Astrocyte (in vitro differentiated cells and primary cell): Measurements from ENCODE around the gene DGKE. TPM values are rescaled to one million over a fixed set of nuclear protein-coding genes. Genes with fewer than 3 reads are reported as not detected.

ENCODE experiments used
- DNase-seq: peaks from one replicate; pipeline ENCODE4 v3.0.0-alpha.2; 2010; ENCODE audit warnings: low read depth
- FAIRE-seq: peaks from 2 replicates; lab custom pipeline; 2011; peaks lifted over from hg19 to GRCh38; lab: Jason Lieb, UNC
- H2AFZ ChIP-seq: 2 replicates; pipeline ENCODE4 v1.6.0; 2012; ENCODE audit warnings: low read depth, low read length, inconsistent platforms
- H3K27ac ChIP-seq: 2 replicates; pipeline ENCODE4 v1.5.1; 2011; ENCODE audit warnings: low read depth, low read length, inconsistent platforms
- H3K27me3 ChIP-seq: 2 replicates; pipeline ENCODE4 v1.6.0; 2011; ENCODE audit warnings: low read length, inconsistent platforms; ENCODE audit not compliant: insufficient read depth
- H3K36me3 ChIP-seq: 2 replicates; pipeline ENCODE4 v1.5.1; 2011; ENCODE audit warnings: low read length, inconsistent platforms; ENCODE audit not compliant: insufficient read depth
- H3K4me1 ChIP-seq: 2 replicates; pipeline ENCODE4 v1.5.1; 2011; ENCODE audit warnings: low read length, inconsistent platforms; ENCODE audit not compliant: insufficient read depth
- H3K4me2 ChIP-seq: 2 replicates; pipeline ENCODE4 v1.6.0; 2012; ENCODE audit warnings: low read length, inconsistent platforms
- H3K4me3 ChIP-seq: 2 replicates; pipeline ENCODE4 v1.5.1; 2011; ENCODE audit warnings: low read depth, mild to moderate bottlenecking, low read length, inconsistent platforms; ENCODE audit not compliant: insufficient read depth
- H3K79me2 ChIP-seq: 2 replicates; pipeline ENCODE4 v1.6.0; 2012; ENCODE audit warnings: mild to moderate bottlenecking, low read length, inconsistent platforms; ENCODE audit not compliant: insufficient read depth
- H3K9ac ChIP-seq: 2 replicates; pipeline ENCODE4 v1.6.0; 2012; ENCODE audit warnings: mild to moderate bottlenecking, low read length, inconsistent platforms
- H3K9me3 ChIP-seq: 2 replicates; pipeline ENCODE4 v1.5.1; 2012; ENCODE audit warnings: low read depth, mild to moderate bottlenecking, low read length, inconsistent platforms; ENCODE audit not compliant: insufficient read depth
- H4K20me1 ChIP-seq: 2 replicates; pipeline ENCODE4 v1.6.0; 2012; ENCODE audit warnings: low read length, inconsistent platforms; ENCODE audit not compliant: insufficient read depth
- H3K27ac Mint-ChIP-seq: one replicate; pipeline ENCODE4 v1.8.0; 2021; ENCODE audit warnings: mild to moderate bottlenecking, mixed read lengths; ENCODE audit not compliant: unreplicated experiment
- H3K27me3 Mint-ChIP-seq: one replicate; pipeline ENCODE4 v1.8.0; 2021; ENCODE audit warnings: low read depth, mixed read lengths; ENCODE audit not compliant: unreplicated experiment
- H3K36me3 Mint-ChIP-seq: one replicate; pipeline ENCODE4 v1.8.0; 2021; ENCODE audit warnings: low read depth, mixed read lengths; ENCODE audit not compliant: unreplicated experiment
- H3K4me1 Mint-ChIP-seq: one replicate; pipeline ENCODE4 v1.8.0; 2021; ENCODE audit warnings: low read depth, mixed read lengths; ENCODE audit not compliant: unreplicated experiment
- H3K4me3 Mint-ChIP-seq: one replicate; pipeline ENCODE4 v1.8.0; 2021; ENCODE audit warnings: mild to moderate bottlenecking, moderate library complexity, mixed read lengths; ENCODE audit not compliant: unreplicated experiment
- H3K9me3 Mint-ChIP-seq: one replicate; pipeline ENCODE4 v1.8.0; 2021; ENCODE audit warnings: mild to moderate bottlenecking, mixed read lengths; ENCODE audit not compliant: unreplicated experiment
- EZH2 ChIP-seq: IDR thresholded peaks from 2 replicates; pipeline ENCODE4 v1.6.1; 2012; ENCODE audit warnings: mild to moderate bottlenecking, low read length, inconsistent platforms; ENCODE audit not compliant: insufficient read depth
- total RNA-seq: library from RNA; stranded (reverse); gene quantifications from 2 replicates; pipeline ENCODE4 v1.2.1, GENCODE V29; 2021
- TF ChIP-seq, protein P1 (sequence below): IDR thresholded peaks from 2 replicates; pipeline ENCODE4 v1.5.1; 2011; ENCODE audit warnings: low read depth, mild to moderate bottlenecking, inconsistent platforms, low read length, moderate library complexity; ENCODE audit not compliant: insufficient read depth

DGKE gene
- total RNA-seq, 1 donor from 2014 or later: 5.5 TPM

DNA sequence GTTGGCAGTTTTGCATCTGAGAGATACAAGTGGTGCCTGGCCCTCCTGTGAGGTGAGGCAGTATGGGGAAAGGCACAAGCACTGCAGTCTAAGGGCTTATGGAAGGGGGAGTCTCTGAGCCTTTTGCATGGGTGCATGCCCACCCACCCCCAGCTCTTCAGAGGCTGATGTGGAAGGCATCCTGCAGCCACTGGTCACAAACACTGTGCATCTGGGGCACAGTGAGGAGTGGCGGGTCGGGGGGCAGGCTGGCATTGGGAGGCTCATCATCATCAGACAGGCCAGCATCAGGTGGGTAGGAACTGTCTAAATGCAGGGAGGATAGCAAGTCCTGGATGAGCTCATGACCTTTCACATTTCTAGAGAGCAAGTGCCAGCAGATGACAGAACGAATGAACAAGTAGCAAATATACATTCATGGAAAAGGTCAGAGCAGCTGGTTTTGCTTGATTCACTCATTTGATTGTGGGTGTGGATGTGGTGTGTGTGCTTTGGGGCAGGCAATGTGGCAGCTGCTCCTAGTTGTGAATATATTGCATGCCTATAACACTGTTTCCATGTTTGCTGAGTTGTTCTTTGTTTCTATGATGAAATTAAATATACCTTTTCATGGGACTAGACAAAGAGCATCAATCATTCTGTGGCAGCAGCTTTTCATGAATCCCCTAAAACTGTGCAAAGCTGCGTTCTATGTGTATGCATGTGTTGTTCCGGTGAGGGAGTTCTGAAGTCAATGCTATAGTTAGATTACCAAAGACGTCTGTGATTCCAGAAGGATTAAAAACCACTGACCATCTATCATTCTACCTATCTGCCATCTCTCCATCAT lies 50.7 kb downstream of the DGKE start:
- Histone ChIP-seq H3K4me2 (no peak overlapping the region), H3K36me3 (no peaks in the 10 kb centered on the region), H3K4me3 (no peak overlapping the region), H3K27me3 (no peaks in the 10 kb centered on the region), H3K9me3 (peaks cover 3% of the 10 kb centered on the region), H4K20me1 (no peaks in the 10 kb centered on the region), H3K79me2 (no peaks in the 10 kb centered on the region), H2AFZ (no peak overlapping the region), H3K4me1 (no peaks in the 10 kb centered on the region), H3K9ac (no peak overlapping the region), H3K27ac (no peak overlapping the region)
- peaks cover 7% of the 10 kb centered on the region for H3K9me3 Mint-ChIP-seq
- H3K4me1 Mint-ChIP-seq: peaks cover 10% of the 10 kb centered on the region
- H3K36me3 Mint-ChIP-seq: peaks cover 28% of the 10 kb centered on the region
- no peak overlapping the region for H3K4me3 Mint-ChIP-seq
- H3K27ac Mint-ChIP-seq: no peak overlapping the region
- H3K27me3 Mint-ChIP-seq: no peaks in the 10 kb centered on the region
- DNase-seq: no peak
- no peak for FAIRE-seq
- TF ChIP-seq EZH2: no peak
- TF ChIP-seq, protein P1, sequence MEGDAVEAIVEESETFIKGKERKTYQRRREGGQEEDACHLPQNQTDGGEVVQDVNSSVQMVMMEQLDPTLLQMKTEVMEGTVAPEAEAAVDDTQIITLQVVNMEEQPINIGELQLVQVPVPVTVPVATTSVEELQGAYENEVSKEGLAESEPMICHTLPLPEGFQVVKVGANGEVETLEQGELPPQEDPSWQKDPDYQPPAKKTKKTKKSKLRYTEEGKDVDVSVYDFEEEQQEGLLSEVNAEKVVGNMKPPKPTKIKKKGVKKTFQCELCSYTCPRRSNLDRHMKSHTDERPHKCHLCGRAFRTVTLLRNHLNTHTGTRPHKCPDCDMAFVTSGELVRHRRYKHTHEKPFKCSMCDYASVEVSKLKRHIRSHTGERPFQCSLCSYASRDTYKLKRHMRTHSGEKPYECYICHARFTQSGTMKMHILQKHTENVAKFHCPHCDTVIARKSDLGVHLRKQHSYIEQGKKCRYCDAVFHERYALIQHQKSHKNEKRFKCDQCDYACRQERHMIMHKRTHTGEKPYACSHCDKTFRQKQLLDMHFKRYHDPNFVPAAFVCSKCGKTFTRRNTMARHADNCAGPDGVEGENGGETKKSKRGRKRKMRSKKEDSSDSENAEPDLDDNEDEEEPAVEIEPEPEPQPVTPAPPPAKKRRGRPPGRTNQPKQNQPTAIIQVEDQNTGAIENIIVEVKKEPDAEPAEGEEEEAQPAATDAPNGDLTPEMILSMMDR: no peak

GRCh38 chr17:56885312-56885657 lies 51.3 kb downstream of the DGKE start:
- H3K27ac Mint-ChIP-seq: no peak overlapping the region
- FAIRE-seq (no peak), DNase-seq (no peak)
- no peak overlapping the region for H3K9ac ChIP-seq
- H2AFZ ChIP-seq: no peak overlapping the region
- no peaks in the 10 kb centered on the region for H4K20me1 ChIP-seq
- H3K4me3 ChIP-seq: no peak overlapping the region
- H3K27me3 Mint-ChIP-seq: no peaks in the 10 kb centered on the region
- H3K4me1 Mint-ChIP-seq: peaks cover 10% of the 10 kb centered on the region
- H3K9me3 ChIP-seq: peaks cover 3% of the 10 kb centered on the region
- no peak overlapping the region for H3K4me2 ChIP-seq
- H3K27me3 ChIP-seq: no peaks in the 10 kb centered on the region
- no peaks in the 10 kb centered on the region for H3K36me3 ChIP-seq
- H3K36me3 Mint-ChIP-seq: peaks cover 31% of the 10 kb centered on the region
- TF ChIP-seq, protein P1: no peak
- TF ChIP-seq EZH2: no peak
- H3K4me1 ChIP-seq: no peaks in the 10 kb centered on the region
- no peak overlapping the region for H3K4me3 Mint-ChIP-seq
- peaks cover 7% of the 10 kb centered on the region for H3K9me3 Mint-ChIP-seq
- H3K79me2 ChIP-seq: no peaks in the 10 kb centered on the region
- no peak overlapping the region for H3K27ac ChIP-seq

DNA sequence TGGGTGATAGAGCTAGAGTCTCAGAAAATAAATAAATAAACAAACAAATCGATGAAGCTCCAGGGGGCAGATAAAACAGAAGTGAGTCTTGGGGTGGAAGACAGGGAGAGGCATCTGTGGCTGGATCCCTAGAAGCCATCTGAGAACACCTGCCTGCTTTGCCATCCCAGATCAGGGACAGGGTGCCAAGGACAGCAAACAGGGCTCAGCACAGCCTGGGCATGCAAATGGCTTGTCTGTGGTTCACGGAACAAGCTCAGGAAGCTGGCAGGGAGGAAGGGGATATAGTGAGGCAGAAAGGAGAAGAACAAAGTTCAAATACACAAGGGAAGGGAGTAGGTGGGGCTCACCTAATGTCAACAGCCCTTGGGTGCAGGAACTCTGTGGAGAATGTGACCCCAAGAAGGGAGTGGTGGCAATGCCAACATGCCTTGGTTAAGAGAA lies 52.4 kb downstream of the DGKE start:
- Mint-ChIP-seq H3K36me3 (peaks cover 39% of the 10 kb centered on the region), H3K4me3 (no peak overlapping the region), H3K4me1 (peaks cover 7% of the 10 kb centered on the region), H3K9me3 (peaks cover 7% of the 10 kb centered on the region), H3K27ac (no peak overlapping the region), H3K27me3 (no peaks in the 10 kb centered on the region)
- Histone ChIP-seq H3K36me3 (no peaks in the 10 kb centered on the region), H3K79me2 (no peaks in the 10 kb centered on the region), H2AFZ (no peak overlapping the region), H3K4me1 (no peaks in the 10 kb centered on the region), H3K4me2 (no peak overlapping the region), H3K9ac (no peak overlapping the region), H4K20me1 (no peaks in the 10 kb centered on the region), H3K27me3 (no peaks in the 10 kb centered on the region), H3K4me3 (no peak overlapping the region), H3K27ac (no peak overlapping the region), H3K9me3 (peaks cover 3% of the 10 kb centered on the region)
- TF ChIP-seq EZH2: no peak
- TF ChIP-seq, protein P1: no peak
- DNase-seq (no peak), FAIRE-seq (no peak)
